Effector CD4-positive, alpha-beta T cell (primary cell): ENCODE results near the gene OPHN1. TPM values are rescaled to one million over a fixed set of nuclear protein-coding genes. Genes with fewer than 3 reads are reported as not detected.

Experiments
- DNase-seq: peaks from one replicate; pipeline ENCODE4 v3.0.0-alpha.2; 2020
- total RNA-seq: gene quantifications from one replicate; lab custom pipeline; 2026; lab: John Stamatoyannopoulos, UW

The OPHN1 gene, protein sequence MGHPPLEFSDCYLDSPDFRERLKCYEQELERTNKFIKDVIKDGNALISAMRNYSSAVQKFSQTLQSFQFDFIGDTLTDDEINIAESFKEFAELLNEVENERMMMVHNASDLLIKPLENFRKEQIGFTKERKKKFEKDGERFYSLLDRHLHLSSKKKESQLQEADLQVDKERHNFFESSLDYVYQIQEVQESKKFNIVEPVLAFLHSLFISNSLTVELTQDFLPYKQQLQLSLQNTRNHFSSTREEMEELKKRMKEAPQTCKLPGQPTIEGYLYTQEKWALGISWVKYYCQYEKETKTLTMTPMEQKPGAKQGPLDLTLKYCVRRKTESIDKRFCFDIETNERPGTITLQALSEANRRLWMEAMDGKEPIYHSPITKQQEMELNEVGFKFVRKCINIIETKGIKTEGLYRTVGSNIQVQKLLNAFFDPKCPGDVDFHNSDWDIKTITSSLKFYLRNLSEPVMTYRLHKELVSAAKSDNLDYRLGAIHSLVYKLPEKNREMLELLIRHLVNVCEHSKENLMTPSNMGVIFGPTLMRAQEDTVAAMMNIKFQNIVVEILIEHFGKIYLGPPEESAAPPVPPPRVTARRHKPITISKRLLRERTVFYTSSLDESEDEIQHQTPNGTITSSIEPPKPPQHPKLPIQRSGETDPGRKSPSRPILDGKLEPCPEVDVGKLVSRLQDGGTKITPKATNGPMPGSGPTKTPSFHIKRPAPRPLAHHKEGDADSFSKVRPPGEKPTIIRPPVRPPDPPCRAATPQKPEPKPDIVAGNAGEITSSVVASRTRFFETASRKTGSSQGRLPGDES
- total RNA-seq, result not detected

DNA sequence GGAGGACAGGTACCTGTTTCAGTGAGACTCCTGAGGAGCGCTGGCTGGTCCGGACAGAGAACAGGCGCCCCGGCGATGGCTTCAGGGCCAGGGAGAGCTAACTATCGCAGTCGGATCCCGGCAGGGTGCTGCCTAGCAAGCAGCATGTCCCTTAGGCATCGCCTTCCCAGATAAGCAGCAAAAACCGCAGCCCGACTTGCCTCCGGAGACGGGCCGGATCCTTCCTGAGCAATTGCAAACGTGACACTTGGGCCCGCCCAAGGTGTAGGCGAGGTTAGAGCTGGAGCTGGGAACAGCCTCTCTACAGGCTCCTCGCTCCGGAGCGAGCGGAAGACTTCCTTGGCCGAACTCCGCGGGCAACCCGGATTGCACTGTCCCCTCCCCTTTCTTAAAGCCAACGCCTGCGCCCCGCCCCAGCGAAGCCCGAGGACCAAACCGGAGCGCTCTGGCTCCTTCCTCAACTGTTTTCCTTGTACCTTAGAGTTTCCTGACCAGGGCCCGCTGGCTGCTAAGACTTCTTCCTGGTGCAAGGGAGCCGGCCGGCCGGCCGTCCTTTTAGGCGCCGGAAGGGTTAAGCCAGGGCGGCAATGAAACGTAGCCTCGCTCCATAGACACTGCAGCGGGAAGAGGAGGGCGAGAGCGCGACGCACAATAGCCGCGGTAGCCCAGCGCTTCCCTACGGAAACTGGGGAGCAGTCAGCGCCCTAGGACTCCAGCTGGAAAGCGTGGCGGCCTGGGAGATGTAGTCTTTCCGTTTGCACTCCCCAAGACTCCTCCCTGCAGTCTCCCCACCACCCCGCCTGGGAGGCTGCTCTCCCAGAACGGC lies at the start of gene OPHN1:
Gene OPHN1 (minus strand): TSS at position 341 of the 826 bp plus-strand sequence. CDS start 475 bp downstream, outside the sequence.
- DNase-seq, result no peak

GRCh38 chrX:68480969-68481368 lies 47.7 kb upstream of the OPHN1 start:
- no peak for DNase-seq

DNA sequence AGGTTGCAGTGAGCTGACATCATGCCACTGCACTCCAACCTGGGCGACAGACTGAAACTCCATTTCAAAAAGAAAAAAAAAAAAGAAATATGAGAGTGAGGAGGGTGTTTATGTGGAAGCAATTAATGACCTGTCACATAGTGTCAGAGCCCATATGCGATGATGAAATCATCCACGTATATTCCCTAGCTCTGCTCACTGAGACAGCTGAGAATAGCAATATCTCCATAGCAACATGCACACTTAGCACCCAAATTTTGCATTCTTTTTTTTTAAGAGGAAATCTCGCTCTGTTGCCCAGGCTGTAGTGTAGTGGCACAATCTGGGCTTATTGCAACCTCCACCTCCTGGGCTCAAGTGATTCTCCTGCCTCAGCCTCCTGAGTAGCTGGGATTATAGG lies 31.5 kb upstream of the OPHN1 start:
- no peak for DNase-seq

- DNase-seq, result no peak
Measured at GRCh38 chrX:68463880-68464279, 30.6 kb upstream of the OPHN1 start.

DNA sequence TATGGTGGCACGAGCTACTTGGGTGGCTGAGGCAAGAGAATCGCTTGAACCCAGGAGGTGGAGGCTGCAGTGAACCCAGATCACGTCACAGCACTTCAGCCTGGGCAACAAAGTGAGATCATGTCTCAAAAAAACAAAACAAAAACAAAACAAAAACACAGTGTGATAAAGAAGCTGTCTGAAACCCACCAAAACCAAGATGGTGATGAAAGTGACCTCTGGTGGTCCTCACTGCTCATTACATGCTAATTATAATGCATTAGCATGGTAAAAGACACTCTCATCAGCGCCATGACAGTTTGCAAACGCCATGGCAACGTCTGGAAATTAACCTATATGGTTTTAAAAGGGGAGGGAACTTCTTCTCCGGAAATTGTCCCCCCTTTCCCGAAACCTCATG lies 29.4 kb upstream of the OPHN1 start:
- no peak for DNase-seq

- DNase-seq, result no peak
Measured at GRCh38 chrX:68462197-68462596, 28.9 kb upstream of the OPHN1 start.

GRCh38 chrX:68461576-68461975 lies 28.3 kb upstream of the OPHN1 start:
- DNase-seq, result no peak

DNA sequence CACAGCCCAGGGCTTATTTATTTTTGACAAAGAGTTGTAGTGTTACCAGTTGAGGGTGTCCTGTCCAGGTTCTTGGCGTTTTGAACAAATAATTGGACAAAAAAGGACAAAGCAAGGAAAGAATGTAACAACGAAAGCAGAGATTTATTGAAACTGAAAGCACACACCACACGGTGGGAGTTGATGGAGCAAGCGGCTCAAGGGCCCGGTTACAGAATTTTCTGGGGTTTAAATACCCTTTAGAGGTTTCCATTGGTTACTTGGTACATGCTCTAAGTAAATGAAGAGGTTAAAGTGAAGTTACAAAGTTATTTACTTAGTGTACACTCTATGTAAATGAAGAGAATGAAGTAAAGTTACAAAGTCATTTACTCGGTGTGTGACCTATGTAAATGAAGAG lies 27.8 kb upstream of the OPHN1 start:
- no peak for DNase-seq

GRCh38 chrX:68455151-68455510 lies 21.8 kb upstream of the OPHN1 start:
- no peak for DNase-seq

GRCh38 chrX:68454476-68455150 lies 21.3 kb upstream of the OPHN1 start:
- no peak for DNase-seq

- no peak for DNase-seq
Measured at GRCh38 chrX:68451720-68452119, 18.4 kb upstream of the OPHN1 start.

GRCh38 chrX:68443155-68443868 lies 10.0 kb upstream of the OPHN1 start:
- DNase-seq, result no peak

GRCh38 chrX:68440940-68441339 lies 7.6 kb upstream of the OPHN1 start:
- DNase-seq, result no peak

DNA sequence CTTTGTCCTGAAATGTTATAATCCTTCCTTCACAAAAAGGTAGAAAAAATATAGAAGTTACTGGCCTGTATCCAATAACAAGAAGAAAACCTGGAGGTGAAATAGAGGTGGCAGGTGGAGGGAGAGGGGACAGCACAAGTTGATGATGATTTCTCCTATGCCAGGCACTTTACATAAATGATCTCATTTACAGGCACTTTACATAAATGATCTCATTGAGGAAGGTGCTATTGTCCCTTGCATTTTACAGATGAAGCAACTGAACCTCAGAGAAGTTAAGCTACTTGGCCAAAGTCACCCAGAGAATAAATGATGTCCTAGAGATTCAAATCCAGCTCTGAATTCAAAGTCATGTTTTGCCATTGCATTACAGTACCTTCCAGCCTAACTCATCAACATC lies 7.1 kb upstream of the OPHN1 start:
- DNase-seq, result no peak

DNA sequence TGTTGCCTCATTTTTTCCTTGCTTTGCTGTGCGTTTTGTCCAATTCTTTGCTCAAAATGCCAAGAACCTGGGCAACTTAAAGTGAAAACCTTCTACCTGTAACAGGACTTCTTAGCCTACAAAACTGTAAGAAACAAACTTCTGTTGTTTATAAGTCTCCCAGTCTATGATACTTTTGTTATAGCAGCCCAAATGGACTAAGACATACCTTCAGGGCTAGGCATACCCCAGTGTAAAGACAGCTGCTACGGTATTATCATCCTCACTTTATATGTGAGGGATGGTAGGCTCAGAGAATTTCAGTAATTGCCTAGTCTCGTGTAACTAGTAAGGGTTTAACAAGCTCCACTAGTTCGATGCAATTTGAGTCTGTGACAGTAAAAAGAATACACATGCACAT lies 6.0 kb upstream of the OPHN1 start:
- no peak for DNase-seq

- no peak for DNase-seq
Measured at GRCh38 chrX:68438575-68438974, 5.3 kb upstream of the OPHN1 start.

DNA sequence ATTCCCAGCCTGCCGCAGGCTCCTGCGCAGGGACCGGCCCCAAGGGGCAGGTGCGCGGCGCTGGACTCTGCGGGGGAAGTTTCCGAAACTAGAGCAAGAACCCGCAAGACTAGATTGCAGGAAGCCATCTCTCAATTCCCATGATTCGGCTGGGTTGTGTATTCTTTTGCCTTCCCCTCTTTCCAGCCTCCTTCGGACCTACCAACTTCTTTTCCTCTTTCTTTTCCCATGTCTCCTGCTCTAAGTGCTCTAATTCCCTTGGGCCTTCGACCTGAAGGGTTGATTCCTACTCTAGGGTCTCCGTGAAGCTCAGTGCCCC lies 645 bp upstream of the OPHN1 start:
- DNase-seq, result no peak

DNA sequence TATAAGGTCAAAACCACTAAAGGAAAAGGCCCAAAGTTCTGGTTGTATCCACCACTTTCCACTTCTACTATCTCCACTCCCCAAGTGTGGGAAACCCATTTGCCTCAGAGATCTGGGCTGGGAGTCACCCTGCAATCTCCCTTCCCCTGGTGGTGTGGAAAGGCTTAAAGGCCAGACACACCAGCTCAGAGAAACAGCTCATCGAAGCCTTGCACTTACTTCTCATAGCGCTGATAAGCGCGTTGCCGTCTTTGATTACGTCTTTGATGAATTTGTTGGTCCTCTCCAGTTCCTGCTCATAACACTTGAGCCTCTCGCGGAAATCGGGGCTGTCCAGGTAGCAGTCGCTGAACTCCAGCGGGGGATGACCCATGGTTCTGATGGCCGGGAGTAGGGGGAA lies 647 bp downstream of the OPHN1 start:
- DNase-seq, result no peak

GRCh38 chrX:68431836-68432235 lies 1.5 kb downstream of the OPHN1 start:
- no peak for DNase-seq

- no peak for DNase-seq
Measured at GRCh38 chrX:68429216-68429615, 4.1 kb downstream of the OPHN1 start.

DNA sequence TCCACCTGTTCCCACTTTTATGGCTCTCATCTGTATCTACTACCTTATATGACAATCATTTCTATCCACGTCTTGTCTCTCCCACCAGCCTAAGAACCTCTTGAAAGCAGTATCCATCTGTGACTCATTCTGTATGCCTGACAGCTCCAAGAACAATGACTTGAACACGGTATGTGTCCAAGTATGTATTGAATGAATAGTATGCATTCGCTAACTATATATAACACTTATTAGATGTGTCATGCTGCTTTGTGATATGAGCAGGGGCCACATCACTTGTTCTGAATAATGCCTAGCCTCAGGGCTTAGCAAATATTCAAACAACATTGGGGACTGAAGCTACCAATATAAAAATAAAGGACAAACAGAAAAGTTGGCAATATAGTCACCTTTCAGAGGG lies 4.9 kb downstream of the OPHN1 start:
- no peak for DNase-seq

DNA sequence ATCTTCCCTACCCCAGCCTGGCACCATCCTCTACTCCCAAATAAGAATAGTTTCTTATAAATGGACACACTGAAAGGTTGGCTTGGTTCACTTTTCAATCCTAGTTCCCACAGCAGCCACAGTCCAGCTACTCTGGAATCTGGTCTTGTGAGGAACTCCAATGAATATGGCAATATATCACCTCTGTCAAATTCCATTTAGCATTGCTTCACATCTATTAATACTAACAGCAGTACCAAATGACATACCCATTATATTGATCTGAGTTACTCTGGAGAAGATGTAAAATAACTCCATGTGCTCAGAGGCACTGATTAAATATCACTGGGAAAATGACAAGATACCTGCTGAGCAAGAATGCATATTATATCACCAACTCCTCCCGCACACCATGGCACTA lies 8.6 kb downstream of the OPHN1 start:
- no peak for DNase-seq
